Left lung (tissue), 10 donors: ENCODE data around the gene SLC18A2. TPM values are rescaled to one million over a fixed set of nuclear protein-coding genes. Genes with fewer than 3 reads are reported as not detected.
"Not testable (repeated sequence)": the region's sequence is repeated elsewhere in the genome, so short reads cannot be mapped to it uniquely, and the experiment has no call there.

Experiments used
- ATAC-seq: fragments of 200-7000 bp; cut with Tn5 transposase; one replicate; pipeline ENCODE4 v1.9.1; 2020; ENCODE audit warnings: moderate library complexity
- DNase-seq, 4 donors: peaks; one replicate each; pipeline ENCODE4 v3.0.0-alpha.2; 2013 to 2020
- H3K27ac ChIP-seq, 2 donors: fragments of 200-600 bp; sonication (generic) in 1 of 2; one replicate each; pipeline versions ENCODE4 v1.5.0 to v1.8.0; 2020 to 2021
- H3K27me3 ChIP-seq, 2 donors: fragments of 200-600 bp; sonication (generic) in 1 of 2; one replicate each; pipeline versions ENCODE4 v1.5.0 to v1.8.0; 2020 to 2021
- H3K36me3 ChIP-seq, 2 donors: fragments of 200-600 bp; sonication (generic) in 1 of 2; one replicate each; pipeline versions ENCODE4 v1.5.0 to v1.8.0; 2020 to 2021
- H3K4me1 ChIP-seq, 2 donors: fragments of 200-600 bp; one replicate each; pipeline ENCODE4 v1.8.0; 2021
- H3K4me3 ChIP-seq, 2 donors: fragments of 200-600 bp; sonication (generic) in 1 of 2; one replicate each; pipeline versions ENCODE4 v1.5.0 to v1.8.0; 2020 to 2021; ENCODE audit warnings: mild to moderate bottlenecking in 1 of 2
- H3K9me3 ChIP-seq, 2 donors: fragments of 200-600 bp; sonication (generic) in 1 of 2; one replicate each; pipeline versions ENCODE4 v1.5.0 to v1.8.0; 2020 to 2021
- intact Hi-C, 2 donors: fragments of 100-400 bp; cut with DNase I; formaldehyde crosslinking; loops; one replicate each; pipeline versions ENCODE4 v1.11.2 to v1.14.2; 2022
- polyA plus RNA-seq, 6 donors: library from polyadenylated mRNA; unstranded; fragments of 120-200 nt; gene quantifications; one replicate each; pipeline ENCODE4 v1.2.1, GENCODE V29; 2013; ENCODE audit not compliant: insufficient read length in 6 of 6
- total RNA-seq, 2 donors: library from RNA; stranded (reverse); fragmentation: NEBNext Ultra II Directional; extraction: Animal tissue kit (Norgen Biotek cat#: 25700); gene quantifications; one replicate each; pipeline ENCODE4 v1.2.1, GENCODE V29; 2021
- TF ChIP-seq, protein P1 (sequence below), 2 donors: fragments of 200-600 bp; sonication (generic) in 1 of 2; IDR thresholded peaks; one replicate each; pipeline versions ENCODE4 v1.5.0 to v1.8.0; 2021; ENCODE audit warnings: antibody characterized with exemption in 2 of 2
- donor health status: DM: no; HTN: yes; CAD: no.
- donor health status: DM: no; HTN: no; CAD: no.

The SLC18A2 gene
- total and polyA plus RNA-seq, 8 donors = 0.18 to 1.9 (median 0.24) TPM

- ATAC-seq (no peak), DNase-seq (no peak)
- no peak overlapping the region for H3K4me3 ChIP-seq
- TF ChIP-seq, protein P1, sequence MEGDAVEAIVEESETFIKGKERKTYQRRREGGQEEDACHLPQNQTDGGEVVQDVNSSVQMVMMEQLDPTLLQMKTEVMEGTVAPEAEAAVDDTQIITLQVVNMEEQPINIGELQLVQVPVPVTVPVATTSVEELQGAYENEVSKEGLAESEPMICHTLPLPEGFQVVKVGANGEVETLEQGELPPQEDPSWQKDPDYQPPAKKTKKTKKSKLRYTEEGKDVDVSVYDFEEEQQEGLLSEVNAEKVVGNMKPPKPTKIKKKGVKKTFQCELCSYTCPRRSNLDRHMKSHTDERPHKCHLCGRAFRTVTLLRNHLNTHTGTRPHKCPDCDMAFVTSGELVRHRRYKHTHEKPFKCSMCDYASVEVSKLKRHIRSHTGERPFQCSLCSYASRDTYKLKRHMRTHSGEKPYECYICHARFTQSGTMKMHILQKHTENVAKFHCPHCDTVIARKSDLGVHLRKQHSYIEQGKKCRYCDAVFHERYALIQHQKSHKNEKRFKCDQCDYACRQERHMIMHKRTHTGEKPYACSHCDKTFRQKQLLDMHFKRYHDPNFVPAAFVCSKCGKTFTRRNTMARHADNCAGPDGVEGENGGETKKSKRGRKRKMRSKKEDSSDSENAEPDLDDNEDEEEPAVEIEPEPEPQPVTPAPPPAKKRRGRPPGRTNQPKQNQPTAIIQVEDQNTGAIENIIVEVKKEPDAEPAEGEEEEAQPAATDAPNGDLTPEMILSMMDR (IDR thresholded peaks at IDR 0.05) = no peak
- no peaks in the 10 kb centered on the region for H3K36me3 ChIP-seq
- intact Hi-C loops = no loop called here
- H3K9me3 ChIP-seq = no peaks in the 10 kb centered on the region
- no peaks in the 10 kb centered on the region for H3K4me1 ChIP-seq
- H3K27ac ChIP-seq = no peak overlapping the region
- peaks cover 0 to 44% of the 10 kb centered on the region in 2 donors for H3K27me3 ChIP-seq
Measured at GRCh38 chr10:117222976-117223692, 17.8 kb upstream of the SLC18A2 start.

DNA sequence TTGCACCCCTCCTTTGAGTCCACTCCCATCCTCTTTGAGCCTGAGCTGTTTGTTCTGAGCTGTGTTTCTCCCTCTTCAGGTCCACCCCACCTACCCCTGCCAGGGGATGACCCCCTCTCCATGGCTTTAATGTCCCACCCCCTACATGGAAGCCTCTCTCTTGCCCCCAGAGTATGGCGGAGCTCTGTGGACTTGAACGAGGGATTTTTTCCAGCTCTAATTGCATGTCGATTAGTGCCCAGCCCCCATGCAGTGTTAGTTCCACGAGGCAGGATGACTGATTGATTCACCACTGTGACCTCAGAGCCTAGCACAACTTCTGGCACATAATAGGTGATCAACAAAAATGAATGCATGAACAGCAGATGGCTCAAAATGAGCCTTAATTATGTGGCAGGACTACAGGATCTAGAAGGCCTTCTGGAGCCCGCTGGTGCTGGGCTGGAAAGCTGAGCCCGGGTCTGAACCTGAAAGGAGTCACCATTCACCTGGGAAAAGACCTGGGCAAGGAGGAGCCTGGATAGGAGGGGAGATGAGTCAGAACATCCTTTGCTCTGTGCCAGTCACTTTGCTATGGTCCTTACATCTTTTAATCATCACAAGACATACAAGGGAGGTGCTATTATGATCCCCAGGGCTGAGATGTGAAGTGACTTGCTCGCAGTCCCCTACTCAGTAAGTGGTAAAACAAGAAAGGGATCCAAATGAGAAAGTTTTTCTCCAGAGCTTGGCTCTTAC lies 17.1 kb upstream of the SLC18A2 start:
- DNase-seq (no peak), ATAC-seq (no peak)
- Histone ChIP-seq H3K27me3 (peaks cover 0 to 42% of the 10 kb centered on the region in 2 donors), H3K4me1 (no peaks in the 10 kb centered on the region), H3K9me3 (no peaks in the 10 kb centered on the region), H3K27ac (no peak overlapping the region), H3K36me3 (no peaks in the 10 kb centered on the region), H3K4me3 (no peak overlapping the region)
- intact Hi-C loops = no loop called here
- TF ChIP-seq, protein P1 (IDR thresholded peaks at IDR 0.05) = no peak

DNA sequence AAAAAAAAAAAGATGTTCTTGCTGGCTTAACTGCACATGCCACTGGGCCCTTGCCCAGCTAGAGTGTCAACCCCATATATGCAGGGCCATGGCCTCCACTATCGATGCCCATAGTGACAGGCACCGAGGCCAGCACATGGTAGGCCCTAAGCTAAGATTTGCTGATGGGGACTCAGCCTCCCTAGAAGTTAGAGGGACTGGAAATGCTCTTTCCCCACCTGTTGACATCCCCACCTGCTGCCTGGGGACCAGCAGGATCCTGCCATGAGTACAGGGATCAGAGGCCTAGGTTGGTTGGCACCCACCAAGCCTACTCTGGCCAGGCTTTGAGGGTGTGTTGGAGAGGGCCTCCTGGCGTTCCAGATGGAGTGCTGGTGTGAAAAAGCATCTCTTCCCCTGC lies 16.0 kb upstream of the SLC18A2 start:
- Histone ChIP-seq H3K4me3 (no peak overlapping the region), H3K4me1 (no peaks in the 10 kb centered on the region), H3K27ac (no peak overlapping the region), H3K9me3 (no peaks in the 10 kb centered on the region), H3K36me3 (no peaks in the 10 kb centered on the region), H3K27me3 (peaks cover 0 to 41% of the 10 kb centered on the region in 2 donors)
- intact Hi-C loops = no loop called here
- DNase-seq (no peak), ATAC-seq (no peak)
- TF ChIP-seq, protein P1 (IDR thresholded peaks at IDR 0.05) = no peak

- no peaks in the 10 kb centered on the region for H3K36me3 ChIP-seq
- DNase-seq (no peak), ATAC-seq (peak; percentile 23)
- H3K9me3 ChIP-seq = no peaks in the 10 kb centered on the region
- H3K4me3 ChIP-seq = no peak overlapping the region
- intact Hi-C loops = no loop called here
- H3K4me1 ChIP-seq = no peaks in the 10 kb centered on the region
- TF ChIP-seq, protein P1 (IDR thresholded peaks at IDR 0.05) = peak in 1 of 2 donors; percentile 26
- peaks cover 0 to 35% of the 10 kb centered on the region in 2 donors for H3K27me3 ChIP-seq
- H3K27ac ChIP-seq = no peak overlapping the region
Measured at GRCh38 chr10:117226813-117227451, 14.0 kb upstream of the SLC18A2 start.

GRCh38 chr10:117228210-117228609 lies 12.7 kb upstream of the SLC18A2 start:
- ATAC-seq = no peak
- Histone ChIP-seq H3K9me3 (no peaks in the 10 kb centered on the region), H3K4me1 (no peaks in the 10 kb centered on the region), H3K4me3 (no peak overlapping the region), H3K27me3 (peaks cover 0 to 27% of the 10 kb centered on the region in 2 donors), H3K27ac (no peak overlapping the region), H3K36me3 (no peaks in the 10 kb centered on the region)
- intact Hi-C loops = no loop called here
- TF ChIP-seq, protein P1 (IDR thresholded peaks at IDR 0.05) = no peak
- DNase-seq = no peak

DNA sequence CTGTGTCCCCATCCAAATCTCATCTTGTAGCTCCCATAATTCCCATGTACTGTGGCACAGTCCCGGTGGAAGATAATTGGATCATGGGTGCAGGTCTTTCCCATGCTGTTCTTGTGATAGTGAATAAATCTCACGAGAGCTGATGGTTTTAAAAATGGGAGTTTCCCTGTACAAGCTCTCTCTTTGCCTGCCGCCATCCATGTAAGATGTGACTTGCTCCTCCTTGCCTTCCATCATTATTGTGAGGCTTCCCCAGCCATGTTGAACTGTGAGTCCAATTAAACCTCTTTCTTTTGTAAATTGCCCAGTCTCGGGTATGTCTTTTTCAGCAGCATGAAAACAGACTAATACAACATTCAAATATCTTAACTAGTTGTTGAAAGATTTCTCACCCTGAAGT lies 10.8 kb upstream of the SLC18A2 start:
- H3K4me1 ChIP-seq, ATAC-seq, H3K36me3 ChIP-seq, H3K27ac ChIP-seq, intact Hi-C loops, H3K9me3 ChIP-seq, DNase-seq, H3K4me3 ChIP-seq: not testable (repeated sequence)
- H3K27me3 ChIP-seq = peaks cover 0 to 34% of the 10 kb centered on the region in 2 donors
